HL-60 (cell line): ENCODE results near the gene UXS1.
A peak's percentile ranks its signal among the peaks of the same experiment; 100 is the strongest.

ENCODE experiments used
- DNase-seq, 2 experiments: peaks; one replicate each; pipeline ENCODE4 v3.0.0-alpha.2; 2010 to 2020; ENCODE audit warnings: low read depth in 1 of 2, low spot score in 1 of 2
- H3K27ac ChIP-seq: fragments of 250-450 bp; sonication (Bioruptor Pico); replicated peaks from 2 replicates; pipeline ENCODE4 v1.5.1; 2020; ENCODE audit warnings: mild to moderate bottlenecking, moderate library complexity
- H3K27me3 ChIP-seq: fragments of 250-450 bp; sonication (Bioruptor Pico); 2 replicates; pipeline ENCODE4 v1.5.1; 2021; ENCODE audit warnings: mild to moderate bottlenecking, moderate library complexity; ENCODE audit not compliant: insufficient read depth, poor library complexity, severe bottlenecking
- H3K4me3 ChIP-seq: replicated peaks from 2 replicates; pipeline ENCODE4 v1.5.1; 2011; ENCODE audit warnings: mild to moderate bottlenecking, control low read depth, low read length; ENCODE audit not compliant: insufficient read depth
- GABPA ChIP-seq: IDR thresholded peaks from 2 replicates; pipeline ENCODE4 v1.6.1; 2012; ENCODE audit warnings: low read depth
- POLR2AphosphoS5 ChIP-seq: IDR thresholded peaks from 2 replicates; pipeline ENCODE4 v1.6.1; 2012; ENCODE audit warnings: low read depth
- REST ChIP-seq: IDR thresholded peaks from 2 replicates; pipeline ENCODE4 v1.6.1; 2012; ENCODE audit warnings: low read depth; ENCODE audit not compliant: insufficient replicate concordance
- SPI1 ChIP-seq: IDR thresholded peaks from 2 replicates; pipeline ENCODE4 v1.6.1; 2012; ENCODE audit warnings: low read depth, mild to moderate bottlenecking, borderline replicate concordance
- TF ChIP-seq, protein P1 (sequence below): IDR thresholded peaks from one replicate; pipeline ENCODE4 v1.5.1; 2011; ENCODE audit warnings: low read length, control low read depth, inconsistent platforms; ENCODE audit not compliant: insufficient read depth

The UXS1 gene

DNA sequence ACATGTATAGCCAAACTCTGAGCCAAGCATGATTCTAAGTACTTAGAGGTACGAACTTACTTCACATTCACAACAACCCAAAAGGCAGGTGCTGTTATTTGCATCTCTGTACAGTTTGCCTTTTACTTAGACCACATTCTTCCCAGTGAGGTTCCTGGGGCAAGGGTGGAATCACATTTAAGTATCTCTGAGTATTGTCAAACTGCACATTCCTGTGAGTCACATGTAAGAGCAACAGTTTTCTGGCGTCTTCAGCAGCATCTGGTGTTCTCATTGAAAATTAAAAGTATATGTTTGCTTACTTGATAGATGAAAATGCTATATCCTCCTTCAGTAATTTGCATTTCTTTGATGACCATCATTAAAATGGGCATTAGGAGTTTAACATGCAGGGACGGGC, 119.1 kb downstream of the UXS1 start:
- TF ChIP-seq GABPA = no peak
- TF ChIP-seq POLR2AphosphoS5 = no peak
- no peak for TF ChIP-seq REST
- TF ChIP-seq, protein P1, sequence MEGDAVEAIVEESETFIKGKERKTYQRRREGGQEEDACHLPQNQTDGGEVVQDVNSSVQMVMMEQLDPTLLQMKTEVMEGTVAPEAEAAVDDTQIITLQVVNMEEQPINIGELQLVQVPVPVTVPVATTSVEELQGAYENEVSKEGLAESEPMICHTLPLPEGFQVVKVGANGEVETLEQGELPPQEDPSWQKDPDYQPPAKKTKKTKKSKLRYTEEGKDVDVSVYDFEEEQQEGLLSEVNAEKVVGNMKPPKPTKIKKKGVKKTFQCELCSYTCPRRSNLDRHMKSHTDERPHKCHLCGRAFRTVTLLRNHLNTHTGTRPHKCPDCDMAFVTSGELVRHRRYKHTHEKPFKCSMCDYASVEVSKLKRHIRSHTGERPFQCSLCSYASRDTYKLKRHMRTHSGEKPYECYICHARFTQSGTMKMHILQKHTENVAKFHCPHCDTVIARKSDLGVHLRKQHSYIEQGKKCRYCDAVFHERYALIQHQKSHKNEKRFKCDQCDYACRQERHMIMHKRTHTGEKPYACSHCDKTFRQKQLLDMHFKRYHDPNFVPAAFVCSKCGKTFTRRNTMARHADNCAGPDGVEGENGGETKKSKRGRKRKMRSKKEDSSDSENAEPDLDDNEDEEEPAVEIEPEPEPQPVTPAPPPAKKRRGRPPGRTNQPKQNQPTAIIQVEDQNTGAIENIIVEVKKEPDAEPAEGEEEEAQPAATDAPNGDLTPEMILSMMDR = no peak
- no peak for TF ChIP-seq SPI1
- Histone ChIP-seq H3K27me3 (peaks cover 2% of the 10 kb centered on the region), H3K27ac (no peak overlapping the region), H3K4me3 (no peak overlapping the region)
- DNase-seq = no peak

- DNase-seq = peak in 1 of 2 experiments; percentile 12
- TF ChIP-seq SPI1 = no peak
- TF ChIP-seq, protein P1 = no peak
- no peak for TF ChIP-seq GABPA
- no peak for TF ChIP-seq POLR2AphosphoS5
- no peak for TF ChIP-seq REST
- Histone ChIP-seq H3K4me3 (no peak overlapping the region), H3K27me3 (peaks cover 2% of the 10 kb centered on the region), H3K27ac (no peak overlapping the region)
Measured at GRCh38 chr2:106073678-106074406, 120.3 kb downstream of the UXS1 start.

DNA sequence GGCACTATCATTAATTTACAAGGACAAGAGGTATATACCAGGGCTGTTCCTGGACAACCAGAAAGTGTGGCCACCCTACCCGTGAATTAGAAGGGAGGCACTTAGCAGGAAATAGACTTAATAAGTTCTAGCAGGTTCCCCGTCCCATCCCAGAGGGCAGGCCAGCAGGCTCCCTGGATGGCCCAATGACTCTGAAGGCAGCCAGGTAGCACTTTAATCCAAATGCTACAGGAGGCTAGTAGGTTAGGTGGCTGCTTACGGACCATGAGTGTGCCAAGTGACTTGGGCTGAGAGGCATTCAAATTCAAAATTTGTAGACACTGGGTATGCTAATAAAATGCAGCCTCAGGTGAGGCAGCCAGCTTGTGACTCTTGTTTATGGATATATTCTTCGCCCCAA, 123.9 kb downstream of the UXS1 start:
- Histone ChIP-seq H3K27ac (no peak overlapping the region), H3K4me3 (no peak overlapping the region), H3K27me3 (peaks cover 19% of the 10 kb centered on the region)
- DNase-seq = no peak
- TF ChIP-seq POLR2AphosphoS5 (no peak), REST (no peak), GABPA (no peak), SPI1 (no peak)
- TF ChIP-seq, protein P1 = no peak
